Measurements from ENCODE around the gene EDEM3. TPM values are rescaled to one million over a fixed set of nuclear protein-coding genes. Genes with fewer than 3 reads are reported as not detected.
A peak's percentile ranks its signal among the peaks of the same experiment; 100 is the strongest.
"Not testable (repeated sequence)": the region's sequence is repeated elsewhere in the genome, so short reads cannot be mapped to it uniquely, and the experiment has no call there.

Gene EDEM3
- total and polyA plus RNA-seq, 4 donors, result 30.8 to 64.9 (median 40.5) TPM

- Histone ChIP-seq H3K27me3 (ENCODE audit: control insufficient read depth, insufficient read depth, low read length) (no peaks in the 10 kb centered on the region), H3K4me1 (ENCODE audit: control insufficient read depth, insufficient read depth, low read length) (peaks cover 8% of the 10 kb centered on the region), H3K9me3 (ENCODE audit: control insufficient read depth, insufficient read depth, low read length) (no peaks in the 10 kb centered on the region), H3K27ac (ENCODE audit: low read depth, low read length) (no peak overlapping the region), H3K4me3 (ENCODE audit: low read depth, low read length) (no peak overlapping the region), H3K36me3 (ENCODE audit: control insufficient read depth, insufficient read depth, low read length) (no peaks in the 10 kb centered on the region)
- WGBS (ENCODE audit: insufficient coverage), result 80% methylated on average over 1 of the region's 2 CpGs
- DNase-seq (ENCODE audit: low read depth in 4 of 6, low spot score in 6 of 6), result no peak
Observed at GRCh38 chr1:184791550-184791900, 36.9 kb upstream of the EDEM3 start.

- Histone ChIP-seq H3K27ac (ENCODE audit: low read depth, low read length) (no peak overlapping the region), H3K9me3 (ENCODE audit: control insufficient read depth, insufficient read depth, low read length) (no peaks in the 10 kb centered on the region), H3K4me1 (ENCODE audit: control insufficient read depth, insufficient read depth, low read length) (peaks cover 8% of the 10 kb centered on the region), H3K27me3 (ENCODE audit: control insufficient read depth, insufficient read depth, low read length) (no peaks in the 10 kb centered on the region), H3K36me3 (ENCODE audit: control insufficient read depth, insufficient read depth, low read length) (no peaks in the 10 kb centered on the region), H3K4me3 (ENCODE audit: low read depth, low read length) (no peak overlapping the region)
- peak in 1 of 6 donors; percentile 8 for DNase-seq (ENCODE audit: low read depth in 4 of 6, low spot score in 6 of 6)
- WGBS (ENCODE audit: insufficient coverage), result 60% methylated on average over 1 of the region's 9 CpGs
Observed at GRCh38 chr1:184790642-184791549, 36.2 kb upstream of the EDEM3 start.

GRCh38 chr1:184789884-184790283 is 35.2 kb upstream of the EDEM3 start:
- WGBS (ENCODE audit: insufficient coverage), result 38% methylated on average over 1 of the region's 2 CpGs
- no peak for DNase-seq (ENCODE audit: low read depth in 4 of 6, low spot score in 6 of 6)
- H3K9me3 ChIP-seq (ENCODE audit: control insufficient read depth, insufficient read depth, low read length), result no peaks in the 10 kb centered on the region
- no peak overlapping the region for H3K27ac ChIP-seq (ENCODE audit: low read depth, low read length)
- no peaks in the 10 kb centered on the region for H3K36me3 ChIP-seq (ENCODE audit: control insufficient read depth, insufficient read depth, low read length)
- H3K4me1 ChIP-seq (ENCODE audit: control insufficient read depth, insufficient read depth, low read length), result peaks cover 8% of the 10 kb centered on the region
- H3K4me3 ChIP-seq (ENCODE audit: low read depth, low read length), result no peak overlapping the region
- H3K27me3 ChIP-seq (ENCODE audit: control insufficient read depth, insufficient read depth, low read length), result no peaks in the 10 kb centered on the region

GRCh38 chr1:184788970-184789369 is 34.3 kb upstream of the EDEM3 start:
- Histone ChIP-seq H3K9me3 (ENCODE audit: control insufficient read depth, insufficient read depth, low read length) (no peaks in the 10 kb centered on the region), H3K4me1 (ENCODE audit: control insufficient read depth, insufficient read depth, low read length) (peaks cover 8% of the 10 kb centered on the region)
- WGBS (ENCODE audit: insufficient coverage), result 100% methylated on average over 2 of the region's 2 CpGs

GRCh38 chr1:184785529-184785928 is 30.9 kb upstream of the EDEM3 start:
- WGBS (ENCODE audit: insufficient coverage), result no CpG with 5 or more reads among the region's 2 CpGs
- Histone ChIP-seq H3K36me3 (ENCODE audit: control insufficient read depth, insufficient read depth, low read length) (no peaks in the 10 kb centered on the region), H3K27ac (ENCODE audit: low read depth, low read length) (no peak overlapping the region), H3K4me3 (ENCODE audit: low read depth, low read length) (no peak overlapping the region), H3K27me3 (ENCODE audit: control insufficient read depth, insufficient read depth, low read length) (no peaks in the 10 kb centered on the region), H3K9me3 (ENCODE audit: control insufficient read depth, insufficient read depth, low read length) (no peaks in the 10 kb centered on the region), H3K4me1 (ENCODE audit: control insufficient read depth, insufficient read depth, low read length) (no peaks in the 10 kb centered on the region)
- no peak for DNase-seq (ENCODE audit: low read depth in 4 of 6, low spot score in 6 of 6)

More at GRCh38 chr1:184788970-184789369, 34.3 kb upstream of the EDEM3 start:
- H3K36me3 ChIP-seq (ENCODE audit: control insufficient read depth, insufficient read depth, low read length), result no peaks in the 10 kb centered on the region
- no peak for DNase-seq (ENCODE audit: low read depth in 4 of 6, low spot score in 6 of 6)
- H3K4me3 ChIP-seq (ENCODE audit: low read depth, low read length), result no peak overlapping the region
- no peaks in the 10 kb centered on the region for H3K27me3 ChIP-seq (ENCODE audit: control insufficient read depth, insufficient read depth, low read length)
- H3K27ac ChIP-seq (ENCODE audit: low read depth, low read length), result no peak overlapping the region

GRCh38 chr1:184783723-184784122 is 29.1 kb upstream of the EDEM3 start:
- WGBS (ENCODE audit: insufficient coverage), result 100% methylated on average over 2 of the region's 3 CpGs
- H3K9me3 ChIP-seq (ENCODE audit: control insufficient read depth, insufficient read depth, low read length); H3K27me3 ChIP-seq (ENCODE audit: control insufficient read depth, insufficient read depth, low read length); DNase-seq (ENCODE audit: low read depth in 4 of 6, low spot score in 6 of 6); H3K36me3 ChIP-seq (ENCODE audit: control insufficient read depth, insufficient read depth, low read length); H3K4me3 ChIP-seq (ENCODE audit: low read depth, low read length); H3K4me1 ChIP-seq (ENCODE audit: control insufficient read depth, insufficient read depth, low read length); H3K27ac ChIP-seq (ENCODE audit: low read depth, low read length): not testable (repeated sequence)

GRCh38 chr1:184781941-184782340 is 27.3 kb upstream of the EDEM3 start:
- no peak overlapping the region for H3K27ac ChIP-seq (ENCODE audit: low read depth, low read length)
- H3K4me1 ChIP-seq (ENCODE audit: control insufficient read depth, insufficient read depth, low read length), result no peaks in the 10 kb centered on the region
- no peaks in the 10 kb centered on the region for H3K9me3 ChIP-seq (ENCODE audit: control insufficient read depth, insufficient read depth, low read length)
- no CpG with 5 or more reads among the region's 1 CpG for WGBS (ENCODE audit: insufficient coverage)
- H3K36me3 ChIP-seq (ENCODE audit: control insufficient read depth, insufficient read depth, low read length), result no peaks in the 10 kb centered on the region
- DNase-seq (ENCODE audit: low read depth in 4 of 6, low spot score in 6 of 6), result peak in 1 of 6 donors; percentile 34
- no peak overlapping the region for H3K4me3 ChIP-seq (ENCODE audit: low read depth, low read length)
- no peaks in the 10 kb centered on the region for H3K27me3 ChIP-seq (ENCODE audit: control insufficient read depth, insufficient read depth, low read length)

- H3K27ac ChIP-seq (ENCODE audit: low read depth, low read length), result no peak overlapping the region
- H3K4me3 ChIP-seq (ENCODE audit: low read depth, low read length), result no peak overlapping the region
- H3K9me3 ChIP-seq (ENCODE audit: control insufficient read depth, insufficient read depth, low read length), result no peaks in the 10 kb centered on the region
- DNase-seq (ENCODE audit: low read depth in 4 of 6, low spot score in 6 of 6), result no peak
- WGBS (ENCODE audit: insufficient coverage), result no CpG with 5 or more reads among the region's 2 CpGs
- H3K36me3 ChIP-seq (ENCODE audit: control insufficient read depth, insufficient read depth, low read length), result no peaks in the 10 kb centered on the region
- H3K4me1 ChIP-seq (ENCODE audit: control insufficient read depth, insufficient read depth, low read length), result no peaks in the 10 kb centered on the region
- no peaks in the 10 kb centered on the region for H3K27me3 ChIP-seq (ENCODE audit: control insufficient read depth, insufficient read depth, low read length)
Observed at GRCh38 chr1:184775885-184776284, 21.2 kb upstream of the EDEM3 start.

GRCh38 chr1:184775329-184775728 is 20.7 kb upstream of the EDEM3 start:
- DNase-seq (ENCODE audit: low read depth in 4 of 6, low spot score in 6 of 6), result no peak
- H3K9me3 ChIP-seq (ENCODE audit: control insufficient read depth, insufficient read depth, low read length), result no peaks in the 10 kb centered on the region

GRCh38 chr1:184773762-184774320 is 19.2 kb upstream of the EDEM3 start:
- Histone ChIP-seq H3K36me3 (ENCODE audit: control insufficient read depth, insufficient read depth, low read length) (no peaks in the 10 kb centered on the region), H3K9me3 (ENCODE audit: control insufficient read depth, insufficient read depth, low read length) (no peaks in the 10 kb centered on the region), H3K4me1 (ENCODE audit: control insufficient read depth, insufficient read depth, low read length) (no peaks in the 10 kb centered on the region), H3K27ac (ENCODE audit: low read depth, low read length) (no peak overlapping the region), H3K27me3 (ENCODE audit: control insufficient read depth, insufficient read depth, low read length) (no peaks in the 10 kb centered on the region), H3K4me3 (ENCODE audit: low read depth, low read length) (no peak overlapping the region)
- WGBS (ENCODE audit: insufficient coverage), result 80% methylated on average over 3 of the region's 4 CpGs
- DNase-seq (ENCODE audit: low read depth in 4 of 6, low spot score in 6 of 6), result no peak

More at GRCh38 chr1:184775329-184775728, 20.7 kb upstream of the EDEM3 start:
- Histone ChIP-seq H3K4me1 (ENCODE audit: control insufficient read depth, insufficient read depth, low read length) (no peaks in the 10 kb centered on the region), H3K4me3 (ENCODE audit: low read depth, low read length) (no peak overlapping the region), H3K27ac (ENCODE audit: low read depth, low read length) (no peak overlapping the region), H3K36me3 (ENCODE audit: control insufficient read depth, insufficient read depth, low read length) (no peaks in the 10 kb centered on the region), H3K27me3 (ENCODE audit: control insufficient read depth, insufficient read depth, low read length) (no peaks in the 10 kb centered on the region)

All from spinal cord (tissue), 10 donors.